Measurements from ENCODE around the gene CBARP.

The CBARP gene

GRCh38 chr19:1239796-1240737 lies 2.3 kb upstream of the CBARP start:
- WGBS (ENCODE audit: insufficient coverage) = 16% methylated on average over 71 of the region's 84 CpGs
- CTCF ChIA-PET = interaction anchor here (1.0 to 3.1 kb wide), 10 partner anchors 13 to 212 kb away, joined by 3 to 12 read pairs (median 6); no protein-coding TSS in a partner anchor
- H3K4me1 ChIP-seq (ENCODE audit: control extremely low read depth in 1 of 4, control insufficient read depth in 4 of 4, insufficient read depth in 4 of 4, low read length in 3 of 4) = peaks cover 0 to 67% (median 61%) of the 10 kb centered on the region in 4 experiments

GRCh38 chr19:1239420-1239795 lies 1.6 kb upstream of the CBARP start:
- H3K27me3 ChIP-seq (replicated peaks in 2 of 5; ENCODE audit: control insufficient read depth in 4 of 5, insufficient read depth in 5 of 5, low read length in 4 of 5) = peaks cover 0 to 34% (median 2%) of the 10 kb centered on the region in 5 experiments
- H3K27ac ChIP-seq (ENCODE audit: insufficient read depth in 1 of 2, low read depth in 1 of 2, low read length in 2 of 2, poor library complexity in 1 of 2, severe bottlenecking in 2 of 2) = no peak overlapping the region
- peak overlapping the region in 1 of 7 experiments; percentile 79 for H3K4me3 ChIP-seq (ENCODE audit: control insufficient read depth in 1 of 7, extremely low read depth in 1 of 7, insufficient read depth in 4 of 7, low read depth in 2 of 7, low read length in 6 of 7)
- DNase-seq = no peak
- WGBS (ENCODE audit: insufficient coverage) = 74% methylated on average over 11 of the region's 11 CpGs
- H3K9me3 ChIP-seq (ENCODE audit: control extremely low read depth in 1 of 5, control insufficient read depth in 4 of 5, insufficient read depth in 2 of 5, low read depth in 1 of 5, low read length in 4 of 5) = no peaks in the 10 kb centered on the region
- POLR2A ChIA-PET = no interaction called here
- H3K36me3 ChIP-seq (ENCODE audit: control insufficient read depth in 4 of 4, insufficient read depth in 4 of 4, low read length in 3 of 4) = peaks cover 0 to 8% (median 0%) of the 10 kb centered on the region in 4 experiments
- H3K4me1 ChIP-seq (ENCODE audit: control extremely low read depth in 1 of 4, control insufficient read depth in 4 of 4, insufficient read depth in 4 of 4, low read length in 3 of 4) = peaks cover 0 to 60% (median 54%) of the 10 kb centered on the region in 4 experiments
- CTCF ChIA-PET = interaction anchor here (1.0 to 3.1 kb wide), 4 partner anchors 12 to 126 kb away, joined by 3 to 11 read pairs (median 8); no protein-coding TSS in a partner anchor

More at GRCh38 chr19:1239796-1240737, 2.3 kb upstream of the CBARP start:
- H3K9me3 ChIP-seq (ENCODE audit: control extremely low read depth in 1 of 5, control insufficient read depth in 4 of 5, insufficient read depth in 2 of 5, low read depth in 1 of 5, low read length in 4 of 5) = no peaks in the 10 kb centered on the region
- POLR2A ChIA-PET = interaction anchor here (0.6 to 1.6 kb wide), 2 partner anchors 17 to 25 kb away, joined by 3 to 5 read pairs; no protein-coding TSS in a partner anchor
- H3K4me3 ChIP-seq (ENCODE audit: control insufficient read depth in 1 of 7, extremely low read depth in 1 of 7, insufficient read depth in 4 of 7, low read depth in 2 of 7, low read length in 6 of 7) = peak overlapping the region in 5 of 7 experiments; percentile 10 to 84 (median 58)
- peaks cover 0 to 34% (median 2%) of the 10 kb centered on the region in 5 experiments for H3K27me3 ChIP-seq (replicated peaks in 2 of 5; ENCODE audit: control insufficient read depth in 4 of 5, insufficient read depth in 5 of 5, low read length in 4 of 5)
- peaks cover 0 to 14% (median 0%) of the 10 kb centered on the region in 4 experiments for H3K36me3 ChIP-seq (ENCODE audit: control insufficient read depth in 4 of 4, insufficient read depth in 4 of 4, low read length in 3 of 4)
- DNase-seq = peak; percentile 92 to 95 (median 94)
- H3K27ac ChIP-seq (ENCODE audit: insufficient read depth in 1 of 2, low read depth in 1 of 2, low read length in 2 of 2, poor library complexity in 1 of 2, severe bottlenecking in 2 of 2) = no peak overlapping the region

- H3K4me1 ChIP-seq (ENCODE audit: control extremely low read depth in 1 of 4, control insufficient read depth in 4 of 4, insufficient read depth in 4 of 4, low read length in 3 of 4) = peaks cover 0 to 53% (median 49%) of the 10 kb centered on the region in 4 experiments
- ChIA-PET CTCF (interaction anchor here (0.6 to 3.1 kb wide), 7 partner anchors 11 to 177 kb away, joined by 3 to 11 read pairs (median 5); no protein-coding TSS in a partner anchor), POLR2A (interaction anchor here (1.1 kb wide), 1 partner anchor 125 kb away, joined by 3 read pairs; no protein-coding TSS in a partner anchor)
- H3K27ac ChIP-seq (ENCODE audit: insufficient read depth in 1 of 2, low read depth in 1 of 2, low read length in 2 of 2, poor library complexity in 1 of 2, severe bottlenecking in 2 of 2) = no peak overlapping the region
- no peak for DNase-seq
- WGBS (ENCODE audit: insufficient coverage) = 68% methylated on average over 30 of the region's 34 CpGs
- H3K36me3 ChIP-seq (ENCODE audit: control insufficient read depth in 4 of 4, insufficient read depth in 4 of 4, low read length in 3 of 4) = peaks cover 0 to 2% (median 0%) of the 10 kb centered on the region in 4 experiments
- peaks cover 0 to 34% (median 2%) of the 10 kb centered on the region in 5 experiments for H3K27me3 ChIP-seq (replicated peaks in 2 of 5; ENCODE audit: control insufficient read depth in 4 of 5, insufficient read depth in 5 of 5, low read length in 4 of 5)
- peak overlapping the region in 6 of 7 experiments; percentile 1 to 70 (median 56) for H3K4me3 ChIP-seq (ENCODE audit: control insufficient read depth in 1 of 7, extremely low read depth in 1 of 7, insufficient read depth in 4 of 7, low read depth in 2 of 7, low read length in 6 of 7)
- no peaks in the 10 kb centered on the region for H3K9me3 ChIP-seq (ENCODE audit: control extremely low read depth in 1 of 5, control insufficient read depth in 4 of 5, insufficient read depth in 2 of 5, low read depth in 1 of 5, low read length in 4 of 5)
Observed at GRCh38 chr19:1238369-1239303, 831 bp upstream of the CBARP start.

GRCh38 chr19:1237027-1237659 lies 662 bp downstream of the CBARP start:
- no peaks in the 10 kb centered on the region for H3K36me3 ChIP-seq (ENCODE audit: control insufficient read depth in 4 of 4, insufficient read depth in 4 of 4, low read length in 3 of 4)
- ChIA-PET POLR2A (no interaction called here), CTCF (no interaction called here)
- WGBS (ENCODE audit: insufficient coverage) = under 1% methylated on average over 55 of the region's 60 CpGs
- peak overlapping the region; percentile 4 to 70 (median 61) for H3K4me3 ChIP-seq (ENCODE audit: control insufficient read depth in 1 of 7, extremely low read depth in 1 of 7, insufficient read depth in 4 of 7, low read depth in 2 of 7, low read length in 6 of 7)
- H3K27ac ChIP-seq (ENCODE audit: insufficient read depth in 1 of 2, low read depth in 1 of 2, low read length in 2 of 2, poor library complexity in 1 of 2, severe bottlenecking in 2 of 2) = no peak overlapping the region
- no peak for DNase-seq
- H3K4me1 ChIP-seq (ENCODE audit: control extremely low read depth in 1 of 4, control insufficient read depth in 4 of 4, insufficient read depth in 4 of 4, low read length in 3 of 4) = peaks cover 0 to 47% (median 43%) of the 10 kb centered on the region in 4 experiments
- peaks cover 0 to 34% (median 2%) of the 10 kb centered on the region in 5 experiments for H3K27me3 ChIP-seq (replicated peaks in 2 of 5; ENCODE audit: control insufficient read depth in 4 of 5, insufficient read depth in 5 of 5, low read length in 4 of 5)
- H3K9me3 ChIP-seq (ENCODE audit: control extremely low read depth in 1 of 5, control insufficient read depth in 4 of 5, insufficient read depth in 2 of 5, low read depth in 1 of 5, low read length in 4 of 5) = no peaks in the 10 kb centered on the region

GRCh38 chr19:1236576-1236975 lies 1.2 kb downstream of the CBARP start:
- H3K27me3 ChIP-seq (replicated peaks in 2 of 5; ENCODE audit: control insufficient read depth in 4 of 5, insufficient read depth in 5 of 5, low read length in 4 of 5) = peaks cover 0 to 34% (median 2%) of the 10 kb centered on the region in 5 experiments
- H3K4me1 ChIP-seq (ENCODE audit: control extremely low read depth in 1 of 4, control insufficient read depth in 4 of 4, insufficient read depth in 4 of 4, low read length in 3 of 4) = peaks cover 0 to 48% (median 40%) of the 10 kb centered on the region in 4 experiments
- WGBS (ENCODE audit: insufficient coverage) = 38% methylated on average over 11 of the region's 42 CpGs
- no peaks in the 10 kb centered on the region for H3K36me3 ChIP-seq (ENCODE audit: control insufficient read depth in 4 of 4, insufficient read depth in 4 of 4, low read length in 3 of 4)
- no peaks in the 10 kb centered on the region for H3K9me3 ChIP-seq (ENCODE audit: control extremely low read depth in 1 of 5, control insufficient read depth in 4 of 5, insufficient read depth in 2 of 5, low read depth in 1 of 5, low read length in 4 of 5)
- ChIA-PET POLR2A (no interaction called here), CTCF (no interaction called here)
- no peak for DNase-seq
- H3K27ac ChIP-seq (ENCODE audit: insufficient read depth in 1 of 2, low read depth in 1 of 2, low read length in 2 of 2, poor library complexity in 1 of 2, severe bottlenecking in 2 of 2) = no peak overlapping the region
- peak overlapping the region in 4 of 7 experiments; percentile 50 to 70 (median 62) for H3K4me3 ChIP-seq (ENCODE audit: control insufficient read depth in 1 of 7, extremely low read depth in 1 of 7, insufficient read depth in 4 of 7, low read depth in 2 of 7, low read length in 6 of 7)

Data from common myeloid progenitor, CD34-positive (primary cell).